H9 (cell line): ENCODE data around the gene HDLBP. TPM values are rescaled to one million over a fixed set of nuclear protein-coding genes. Genes with fewer than 3 reads are reported as not detected.

Experiments used
- DNase-seq: peaks from one replicate; pipeline ENCODE4 v3.0.0-alpha.2; 2017
- H2AFZ ChIP-seq: one replicate; pipeline ENCODE4 v1.6.1; 2013; ENCODE audit warnings: mild to moderate bottlenecking, low read length, control low read depth, moderate library complexity
- H2AK5ac ChIP-seq: 2 replicates; pipeline ENCODE4 v1.6.1; 2013; ENCODE audit warnings: low read length, control low read depth, mixed read lengths; ENCODE audit not compliant: insufficient read length
- H2BK120ac ChIP-seq: one replicate; pipeline ENCODE4 v1.6.1; 2013; ENCODE audit warnings: low read depth, mild to moderate bottlenecking, low read length, control low read depth, inconsistent platforms; ENCODE audit not compliant: poor library complexity, severe bottlenecking
- H2BK12ac ChIP-seq: 2 replicates; pipeline ENCODE4 v1.6.1; 2013; ENCODE audit warnings: low read length, control low read depth, mixed read lengths, low read depth; ENCODE audit not compliant: insufficient read length
- H2BK15ac ChIP-seq: 2 replicates; pipeline ENCODE4 v1.6.1; 2013; ENCODE audit warnings: low read depth, low read length, control low read depth
- H2BK20ac ChIP-seq: one replicate; pipeline ENCODE4 v1.6.1; 2013; ENCODE audit warnings: low read depth, mild to moderate bottlenecking, low read length, control low read depth, inconsistent platforms; ENCODE audit not compliant: poor library complexity, severe bottlenecking
- H2BK5ac ChIP-seq: 2 replicates; pipeline ENCODE4 v1.6.1; 2013; ENCODE audit warnings: low read length, control low read depth, mixed read lengths; ENCODE audit not compliant: insufficient read length
- H3K14ac ChIP-seq: 2 replicates; pipeline ENCODE4 v1.6.1; 2013; ENCODE audit warnings: low read length, control low read depth; ENCODE audit not compliant: insufficient read depth
- H3K18ac ChIP-seq: 2 replicates; pipeline ENCODE4 v1.6.1; 2013; ENCODE audit warnings: low read depth, mild to moderate bottlenecking, mixed read lengths, low read length, control low read depth; ENCODE audit not compliant: insufficient read length
- H3K23ac ChIP-seq: 2 replicates; pipeline ENCODE4 v1.6.1; 2013; ENCODE audit warnings: low read length, control low read depth, mixed read lengths, low read depth; ENCODE audit not compliant: insufficient read length
- H3K23me2 ChIP-seq: 2 replicates; pipeline ENCODE4 v1.6.1; 2013; ENCODE audit warnings: low read depth, mild to moderate bottlenecking, mixed read lengths, low read length, control low read depth; ENCODE audit not compliant: insufficient read length, poor library complexity, severe bottlenecking
- H3K27ac ChIP-seq: 2 replicates; pipeline ENCODE4 v1.5.1; 2013; ENCODE audit warnings: low read length, control low read depth, mixed read lengths, low read depth; ENCODE audit not compliant: insufficient read length
- H3K27me3 ChIP-seq: 2 replicates; pipeline ENCODE4 v1.6.1; 2013; ENCODE audit warnings: low read length, control low read depth, inconsistent platforms; ENCODE audit not compliant: insufficient read depth
- H3K4ac ChIP-seq: 2 replicates; pipeline ENCODE4 v1.6.1; 2013; ENCODE audit warnings: low read depth, mild to moderate bottlenecking, control low read depth, inconsistent platforms, low read length, moderate library complexity
- H3K4me1 ChIP-seq: 2 replicates; pipeline ENCODE4 v1.6.1; 2013; ENCODE audit warnings: low read length, control low read depth, inconsistent platforms; ENCODE audit not compliant: insufficient read depth
- H3K4me2 ChIP-seq: 2 replicates; pipeline ENCODE4 v1.6.1; 2013; ENCODE audit warnings: low read length, control low read depth, mixed read lengths; ENCODE audit not compliant: insufficient read length, insufficient read depth
- H3K56ac ChIP-seq: 2 replicates; pipeline ENCODE4 v1.6.1; 2013; ENCODE audit warnings: low read depth, mild to moderate bottlenecking, mixed read lengths, low read length, control low read depth; ENCODE audit not compliant: insufficient read length
- H3K79me1 ChIP-seq: 2 replicates; pipeline ENCODE4 v1.6.1; 2013; ENCODE audit warnings: low read depth, mild to moderate bottlenecking, moderate library complexity, low read length, control low read depth, inconsistent platforms; ENCODE audit not compliant: insufficient read depth, poor library complexity, severe bottlenecking
- H3K79me2 ChIP-seq: 2 replicates; pipeline ENCODE4 v1.6.1; 2013; ENCODE audit warnings: low read length, control low read depth, inconsistent platforms; ENCODE audit not compliant: insufficient read depth
- H3K9ac ChIP-seq: 2 replicates; pipeline ENCODE4 v1.6.1; 2013; ENCODE audit warnings: low read length, control low read depth, mixed read lengths; ENCODE audit not compliant: insufficient read length; ENCODE audit errors: extremely low read depth
- H3K9me3 ChIP-seq: one replicate; pipeline ENCODE4 v1.6.1; 2013; ENCODE audit warnings: low read depth, low read length, inconsistent platforms; ENCODE audit not compliant: control insufficient read depth
- H3T11ph ChIP-seq: one replicate; pipeline ENCODE4 v1.6.1; 2013; ENCODE audit warnings: mild to moderate bottlenecking, low read length, control low read depth, inconsistent platforms
- H4K20me1 ChIP-seq: one replicate; pipeline ENCODE4 v1.6.1; 2013; ENCODE audit not compliant: control insufficient read depth, insufficient read length, insufficient read depth
- H4K5ac ChIP-seq: 2 replicates; pipeline ENCODE4 v1.6.1; 2013; ENCODE audit warnings: low read depth, mild to moderate bottlenecking, mixed read lengths, low read length, control low read depth; ENCODE audit not compliant: insufficient read length
- H4K8ac ChIP-seq: replicated peaks from 2 replicates; pipeline ENCODE4 v1.6.1; 2013; ENCODE audit warnings: low read length, control low read depth, mixed read lengths, low read depth; ENCODE audit not compliant: insufficient read length
- H4K91ac ChIP-seq: 2 replicates; pipeline ENCODE4 v1.6.1; 2013; ENCODE audit warnings: low read depth, mild to moderate bottlenecking, moderate library complexity, mixed read lengths, low read length, control low read depth; ENCODE audit not compliant: insufficient read length
- H3K27ac Mint-ChIP-seq, 3 experiments: 2 replicates in 2 of 3; 3 replicates in 1 of 3; pipeline ENCODE4 v1.8.0; 2020 to 2021; ENCODE audit warnings: mixed read lengths in 3 of 3, mild to moderate bottlenecking in 1 of 3, moderate library complexity in 1 of 3
- H3K27me3 Mint-ChIP-seq: 2 replicates; pipeline ENCODE4 v1.8.0; 2021; ENCODE audit warnings: low read depth, mild to moderate bottlenecking, moderate library complexity, mixed read lengths
- H3K36me3 Mint-ChIP-seq, 3 experiments: 2 replicates in 2 of 3; 3 replicates in 1 of 3; pipeline ENCODE4 v1.8.0; 2020 to 2021; ENCODE audit warnings: low read depth in 3 of 3, mixed read lengths in 3 of 3; ENCODE audit not compliant: insufficient read depth in 1 of 3
- H3K4me1 Mint-ChIP-seq, 2 experiments: 2 replicates each; pipeline ENCODE4 v1.8.0; 2020; ENCODE audit warnings: mixed read lengths in 2 of 2
- H3K4me3 Mint-ChIP-seq, 2 experiments: 2 replicates in 1 of 2; 3 replicates in 1 of 2; pipeline ENCODE4 v1.8.0; 2020 to 2021; ENCODE audit warnings: mild to moderate bottlenecking in 2 of 2, mixed read lengths in 2 of 2, moderate library complexity in 1 of 2
- H3K9me3 Mint-ChIP-seq, 2 experiments: 2 replicates in 1 of 2; 3 replicates in 1 of 2; pipeline ENCODE4 v1.8.0; 2020; ENCODE audit warnings: mild to moderate bottlenecking in 2 of 2, mixed read lengths in 2 of 2, moderate library complexity in 1 of 2
- CTCF ChIP-seq: fragments of 200-600 bp; sonication (generic); conservative IDR thresholded peaks from 3 replicates; pipeline ENCODE4 v1.8.0; 2021; ENCODE audit warnings: antibody characterized with exemption, mild to moderate bottlenecking
- WGBS: extraction: QIAGEN DNeasy Blood & Tissue Kit; methylation state at CpG from one replicate; pipeline ENCODE4 v1.1.7; 2013; ENCODE audit warnings: missing lambda C conversion rate, low lambda C conversion rate, mixed read lengths; ENCODE audit not compliant: insufficient read length; ENCODE audit errors: extremely low coverage; 5-methylcytosine and 5-hydroxymethylcytosine counted together
- total RNA-seq: library from RNA; stranded (reverse); gene quantifications from 2 replicates; pipeline ENCODE4 v1.2.1, GENCODE V29; 2021

The HDLBP gene
- total RNA-seq, 1 experiment from 2014 or later: 364 TPM

- H4K5ac ChIP-seq: no peak overlapping the region
- no peaks in the 10 kb centered on the region for H3K4me1 ChIP-seq
- H2AFZ ChIP-seq: no peak overlapping the region
- Mint-ChIP-seq H3K9me3 (no peaks in the 10 kb centered on the region), H3K36me3 (peaks cover 43 to 77% (median 63%) of the 10 kb centered on the region in 3 experiments; a peak in 6 of 7 replicates), H3K27ac (no peak overlapping the region; a peak in 1 of 7 replicates), H3K4me1 (peaks cover 14 to 21% of the 10 kb centered on the region in 2 experiments), H3K27me3 (no peaks in the 10 kb centered on the region), H3K4me3 (no peak overlapping the region)
- no peak overlapping the region for H2BK12ac ChIP-seq
- no peak overlapping the region for H2BK120ac ChIP-seq
- no peak overlapping the region for H3K9ac ChIP-seq
- no peak overlapping the region for H2AK5ac ChIP-seq
- H3K27ac ChIP-seq: no peak overlapping the region
- peaks cover 4% of the 10 kb centered on the region for H3K79me1 ChIP-seq
- no peak overlapping the region for H4K8ac ChIP-seq
- H4K91ac ChIP-seq: no peak overlapping the region
- no peak overlapping the region for H2BK5ac ChIP-seq
- no peaks in the 10 kb centered on the region for H3K9me3 ChIP-seq
- H3K56ac ChIP-seq: no peak overlapping the region
- no peak overlapping the region for H3K4me2 ChIP-seq
- no peak overlapping the region for H2BK15ac ChIP-seq
- no peak overlapping the region for H2BK20ac ChIP-seq
- no peak overlapping the region for H3K4ac ChIP-seq
- peak; percentile 18 for DNase-seq
- H3K79me2 ChIP-seq: peaks cover 7% of the 10 kb centered on the region; the same call in 1 of the 2 replicates
- H3K23me2 ChIP-seq: no peaks in the 10 kb centered on the region
- H3T11ph ChIP-seq: no peak overlapping the region
- no peaks in the 10 kb centered on the region for H3K27me3 ChIP-seq
- H3K14ac ChIP-seq: no peak overlapping the region
- no peak overlapping the region for H3K23ac ChIP-seq
- no CpG with 5 or more reads among the region's 5 CpGs for WGBS
- H3K18ac ChIP-seq: no peak overlapping the region
- H4K20me1 ChIP-seq: no peaks in the 10 kb centered on the region
- TF ChIP-seq CTCF: no peak
Measured at GRCh38 chr2:241265506-241265905, 50.0 kb downstream of the HDLBP start.
